GM12878 (cell line): ENCODE data around the gene CMTM1. TPM values are rescaled to one million over a fixed set of nuclear protein-coding genes. Genes with fewer than 3 reads are reported as not detected.
A peak's percentile ranks its signal among the peaks of the same experiment; 100 is the strongest.

Experiments
- BACH1 ChIP-seq: fragments of 450-650 bp; IDR thresholded peaks from 2 replicates; pipeline ENCODE4 v1.6.1; 2017; ENCODE audit warnings: mild to moderate bottlenecking, borderline replicate concordance
- BCL3 ChIP-seq: IDR thresholded peaks from 2 replicates; pipeline ENCODE4 v1.6.1; 2011; ENCODE audit warnings: borderline replicate concordance, low read depth, mild to moderate bottlenecking, moderate library complexity, low read length; ENCODE audit not compliant: insufficient read depth, poor library complexity, severe bottlenecking
- BRCA1 ChIP-seq: IDR thresholded peaks from 2 replicates; pipeline ENCODE4 v1.6.1; 2011; ENCODE audit warnings: low read depth, low read length, improper control_type of control experiment
- CBFB ChIP-seq: IDR thresholded peaks from 2 replicates; pipeline ENCODE4 v1.6.1; 2016; ENCODE audit warnings: antibody characterized with exemption, low read depth
- CHD2 ChIP-seq: IDR thresholded peaks from 2 replicates; pipeline ENCODE4 v1.6.1; 2011; ENCODE audit warnings: low read depth, low read length, improper control_type of control experiment, borderline replicate concordance
- GATAD2B ChIP-seq: fragments of 450-650 bp; conservative IDR thresholded peaks from 2 replicates; pipeline ENCODE4 v1.6.1; 2017; ENCODE audit warnings: low read depth, mild to moderate bottlenecking, moderate library complexity
- NFIC ChIP-seq: IDR thresholded peaks from 2 replicates; pipeline ENCODE4 v1.6.1; 2012; ENCODE audit warnings: low read depth, mild to moderate bottlenecking, inconsistent platforms, low read length, moderate library complexity
- RB1 ChIP-seq: fragments of 450-650 bp; formaldehyde crosslinking; IDR thresholded peaks from 2 replicates; pipeline ENCODE4 v1.6.1; 2017; ENCODE audit warnings: mild to moderate bottlenecking, borderline replicate concordance
- ZNF274 ChIP-seq: IDR thresholded peaks from one replicate; pipeline ENCODE4 v1.8.0; 2011; ENCODE audit not compliant: insufficient read length, insufficient read depth
- polyA plus RNA-seq, 11 experiments: library from polyadenylated mRNA; depleted of rRNA in 4 of 11; unstranded in 6 of 11; stranded (reverse) in 5 of 11; fragments of >200 nt; fragmentation: Nextera tagmentation in 4 of 11; fragmentation: Illumina TruSeq in 1 of 11; extraction: Ambion mirVana in 4 of 11; extraction: Trizol in 1 of 11; gene quantifications; 1 replicate in 1 of 11; 2 replicates in 10 of 11; pipeline versions ENCODE4 v1.2.1 to v1.2.3, GENCODE V29; 2011 to 2016; ENCODE audit warnings: inconsistent platforms in 2 of 11, missing spikeins in 2 of 11, low read depth in 1 of 11
- total RNA-seq, 4 experiments: library from RNA; depleted of rRNA in 3 of 4; stranded (reverse); fragments of >200 nt in 3 of 4; fragmentation: Illumina TruSeq in 1 of 4; extraction: Trizol in 1 of 4; gene quantifications; 2 replicates each; pipeline versions ENCODE4 v1.2.1 to v1.2.3, GENCODE V29; 2013 to 2021
- TF ChIP-seq, protein P1 (sequence below): fragments of 450-650 bp; IDR thresholded peaks from 2 replicates; pipeline ENCODE4 v1.6.1; 2016; ENCODE audit warnings: mild to moderate bottlenecking
- TF ChIP-seq, protein P2 (sequence below): fragments of 450-650 bp; IDR thresholded peaks from 2 replicates; pipeline ENCODE4 v1.6.1; 2016; ENCODE audit warnings: mild to moderate bottlenecking

CMTM1 gene
- total and polyA plus RNA-seq, 10 of the 15 experiments (the other 5 are each of a cell fraction or from before 2014, with no cell fraction given) = 0.09 to 3.0 (median 1.4) TPM; not detected in 2

GRCh38 chr16:66608241-66609138, 42.3 kb downstream of the CMTM1 start (continued):
- TF ChIP-seq, protein P1, sequence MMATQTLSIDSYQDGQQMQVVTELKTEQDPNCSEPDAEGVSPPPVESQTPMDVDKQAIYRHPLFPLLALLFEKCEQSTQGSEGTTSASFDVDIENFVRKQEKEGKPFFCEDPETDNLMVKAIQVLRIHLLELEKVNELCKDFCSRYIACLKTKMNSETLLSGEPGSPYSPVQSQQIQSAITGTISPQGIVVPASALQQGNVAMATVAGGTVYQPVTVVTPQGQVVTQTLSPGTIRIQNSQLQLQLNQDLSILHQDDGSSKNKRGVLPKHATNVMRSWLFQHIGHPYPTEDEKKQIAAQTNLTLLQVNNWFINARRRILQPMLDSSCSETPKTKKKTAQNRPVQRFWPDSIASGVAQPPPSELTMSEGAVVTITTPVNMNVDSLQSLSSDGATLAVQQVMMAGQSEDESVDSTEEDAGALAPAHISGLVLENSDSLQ = no peak
- TF ChIP-seq BRCA1 (no peak), BCL3 (no peak), ZNF274 (no peak), CHD2 (no peak), CBFB (no peak), RB1 (no peak), BACH1 (no peak), GATAD2B (0 out of 2 replicates have a peak, but pooled peaks have one; percentile 21), NFIC (no peak)
- TF ChIP-seq, protein P2, sequence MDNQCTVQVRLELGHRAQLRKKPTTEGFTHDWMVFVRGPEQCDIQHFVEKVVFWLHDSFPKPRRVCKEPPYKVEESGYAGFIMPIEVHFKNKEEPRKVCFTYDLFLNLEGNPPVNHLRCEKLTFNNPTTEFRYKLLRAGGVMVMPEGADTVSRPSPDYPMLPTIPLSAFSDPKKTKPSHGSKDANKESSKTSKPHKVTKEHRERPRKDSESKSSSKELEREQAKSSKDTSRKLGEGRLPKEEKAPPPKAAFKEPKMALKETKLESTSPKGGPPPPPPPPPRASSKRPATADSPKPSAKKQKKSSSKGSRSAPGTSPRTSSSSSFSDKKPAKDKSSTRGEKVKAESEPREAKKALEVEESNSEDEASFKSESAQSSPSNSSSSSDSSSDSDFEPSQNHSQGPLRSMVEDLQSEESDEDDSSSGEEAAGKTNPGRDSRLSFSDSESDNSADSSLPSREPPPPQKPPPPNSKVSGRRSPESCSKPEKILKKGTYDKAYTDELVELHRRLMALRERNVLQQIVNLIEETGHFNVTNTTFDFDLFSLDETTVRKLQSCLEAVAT = no peak
